ENCODE data around the gene MYMK.

Gene MYMK

DNA sequence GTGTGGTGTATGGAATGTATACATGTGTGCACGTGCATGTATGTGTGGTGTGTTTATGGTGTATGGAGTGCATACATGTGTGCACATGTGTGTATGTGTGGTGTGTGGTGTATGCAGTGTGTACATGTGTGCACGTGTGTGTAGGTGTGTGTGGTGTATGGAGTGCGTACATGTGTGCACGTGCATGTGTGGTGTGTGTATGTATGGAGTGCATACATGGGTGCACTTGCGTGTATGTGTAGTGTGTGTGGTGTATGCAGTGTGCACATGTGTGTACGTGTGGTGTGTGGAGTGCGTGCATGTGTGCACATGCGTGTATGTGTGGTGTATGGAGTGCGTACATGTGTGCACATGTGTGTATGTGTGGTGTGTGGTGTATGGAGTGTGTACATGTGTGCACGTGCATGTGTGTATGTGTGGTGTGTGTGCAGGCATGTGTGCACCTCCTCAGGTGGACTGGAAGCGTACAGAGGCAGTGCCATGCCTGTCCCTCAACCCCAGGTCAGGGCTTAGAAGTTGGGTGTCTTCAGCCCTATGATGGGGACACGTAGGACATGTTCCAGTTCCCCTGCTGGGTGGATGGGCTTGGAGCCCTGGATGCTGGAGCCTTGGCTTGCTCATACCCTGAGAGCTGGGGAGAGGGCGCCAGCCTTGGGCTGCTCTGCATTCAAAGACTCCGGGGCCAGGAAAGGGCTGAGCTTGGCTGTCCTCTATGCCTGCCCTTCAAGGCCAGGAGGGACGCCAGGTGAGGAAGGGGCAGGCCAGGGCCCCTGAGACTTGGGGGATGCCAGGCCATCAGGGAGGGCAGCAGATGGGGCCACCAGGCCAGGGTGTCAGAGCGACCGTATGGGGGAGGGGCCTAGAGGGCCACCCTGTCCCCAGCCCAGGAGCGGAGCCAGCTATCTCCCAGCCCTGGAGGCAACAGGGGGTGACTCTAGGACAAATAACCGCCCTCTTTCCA, 12.2 kb downstream of the MYMK start:
- TF ChIP-seq, protein P1, sequence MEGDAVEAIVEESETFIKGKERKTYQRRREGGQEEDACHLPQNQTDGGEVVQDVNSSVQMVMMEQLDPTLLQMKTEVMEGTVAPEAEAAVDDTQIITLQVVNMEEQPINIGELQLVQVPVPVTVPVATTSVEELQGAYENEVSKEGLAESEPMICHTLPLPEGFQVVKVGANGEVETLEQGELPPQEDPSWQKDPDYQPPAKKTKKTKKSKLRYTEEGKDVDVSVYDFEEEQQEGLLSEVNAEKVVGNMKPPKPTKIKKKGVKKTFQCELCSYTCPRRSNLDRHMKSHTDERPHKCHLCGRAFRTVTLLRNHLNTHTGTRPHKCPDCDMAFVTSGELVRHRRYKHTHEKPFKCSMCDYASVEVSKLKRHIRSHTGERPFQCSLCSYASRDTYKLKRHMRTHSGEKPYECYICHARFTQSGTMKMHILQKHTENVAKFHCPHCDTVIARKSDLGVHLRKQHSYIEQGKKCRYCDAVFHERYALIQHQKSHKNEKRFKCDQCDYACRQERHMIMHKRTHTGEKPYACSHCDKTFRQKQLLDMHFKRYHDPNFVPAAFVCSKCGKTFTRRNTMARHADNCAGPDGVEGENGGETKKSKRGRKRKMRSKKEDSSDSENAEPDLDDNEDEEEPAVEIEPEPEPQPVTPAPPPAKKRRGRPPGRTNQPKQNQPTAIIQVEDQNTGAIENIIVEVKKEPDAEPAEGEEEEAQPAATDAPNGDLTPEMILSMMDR (IDR thresholded peaks at IDR 0.05; ENCODE audit: extremely low read depth, insufficient read depth, missing control alignments) = no peak
- in situ Hi-C loops (cut with MboI; ENCODE audit: low pct_unique_long_range_greater_than_20kb, low sequenced_read_pairs, unreplicated experiment) = no loop called here
- no peak for DNase-seq (ENCODE audit: low spot score)

- in situ Hi-C loops (cut with MboI; ENCODE audit: low pct_unique_long_range_greater_than_20kb, low sequenced_read_pairs, unreplicated experiment) = no loop called here
- DNase-seq (ENCODE audit: low spot score) = no peak
- TF ChIP-seq, protein P1 (IDR thresholded peaks at IDR 0.05; ENCODE audit: extremely low read depth, insufficient read depth, missing control alignments) = no peak
Measured at GRCh38 chr9:133511607-133512006, 13.2 kb downstream of the MYMK start.

DNA sequence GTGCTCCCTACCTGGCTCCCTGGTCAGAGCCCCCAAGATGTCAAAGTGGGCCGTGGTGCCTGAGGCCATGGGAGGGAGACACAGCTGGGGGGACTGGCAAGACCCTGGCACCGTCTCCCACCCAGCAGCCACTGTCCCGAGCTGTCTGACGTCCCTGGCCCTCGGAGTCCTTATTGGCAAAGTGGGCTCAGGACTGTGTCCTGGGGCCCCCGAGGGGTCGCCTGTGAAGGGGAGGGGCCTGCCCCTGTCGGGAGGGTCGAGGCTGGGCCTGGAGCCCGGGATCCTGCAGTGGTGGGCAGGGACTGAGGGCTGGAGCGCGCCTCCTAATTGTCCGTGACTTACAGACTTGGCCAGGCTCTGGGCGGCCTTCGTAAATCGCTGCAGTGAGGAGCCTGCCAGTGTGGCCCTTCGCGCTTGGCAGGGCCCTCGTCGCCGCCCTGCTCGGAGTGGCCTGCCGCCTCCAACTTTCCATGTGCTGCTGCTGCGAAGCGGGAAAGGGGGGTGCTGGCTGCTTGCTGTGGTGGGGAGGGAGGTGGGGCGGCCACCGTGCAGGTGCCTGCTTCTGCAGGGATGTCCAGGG, 13.7 kb downstream of the MYMK start:
- in situ Hi-C loops (cut with MboI; ENCODE audit: low pct_unique_long_range_greater_than_20kb, low sequenced_read_pairs, unreplicated experiment) = no loop called here
- TF ChIP-seq, protein P1 (IDR thresholded peaks at IDR 0.05; ENCODE audit: extremely low read depth, insufficient read depth, missing control alignments) = no peak
- DNase-seq (ENCODE audit: low spot score) = no peak

DNA sequence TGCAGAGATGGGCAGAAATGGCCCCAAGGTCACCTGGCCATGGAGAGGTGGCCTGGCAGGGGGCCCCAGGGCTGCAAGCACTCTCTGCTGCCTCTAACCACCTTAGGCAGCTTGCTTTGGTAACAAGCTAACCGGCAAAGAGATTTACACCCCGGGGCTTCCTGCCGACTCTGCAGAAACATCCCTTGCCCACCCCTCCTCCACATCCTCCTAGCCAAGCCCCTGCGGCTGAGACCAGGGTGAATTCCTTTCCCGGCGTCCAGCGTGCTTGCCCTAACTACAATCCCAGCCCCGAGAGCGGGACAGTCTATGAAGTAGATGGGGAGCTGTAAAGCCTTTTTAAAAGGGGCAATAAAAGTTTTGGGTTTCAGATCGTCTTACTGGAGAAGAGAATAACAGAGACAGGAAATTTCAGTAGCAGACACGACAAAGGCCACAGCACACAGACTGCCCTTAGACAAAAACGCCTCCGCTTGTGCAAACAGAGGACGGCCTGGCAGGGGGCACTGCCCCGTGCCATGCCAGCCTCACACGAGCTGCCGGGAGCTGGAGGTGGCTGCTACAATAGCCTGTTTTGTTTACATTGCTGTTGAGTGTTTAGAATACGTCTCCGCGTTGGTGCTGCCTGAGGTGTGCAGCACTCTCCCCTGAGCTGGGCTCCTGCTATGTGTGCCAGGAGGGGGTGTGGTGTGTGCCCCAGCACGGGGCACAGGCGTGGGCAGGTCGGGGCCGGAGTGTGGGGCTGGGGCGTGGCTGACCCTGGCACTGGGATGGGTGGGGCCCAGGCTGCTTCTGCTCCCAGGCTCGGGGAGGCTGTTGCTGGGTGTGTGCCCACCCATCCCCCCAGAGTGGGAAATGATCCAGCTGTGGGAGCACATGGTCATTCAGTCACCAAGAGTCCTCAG, 15.3 kb downstream of the MYMK start:
- in situ Hi-C loops (cut with MboI; ENCODE audit: low pct_unique_long_range_greater_than_20kb, low sequenced_read_pairs, unreplicated experiment) = no loop called here
- TF ChIP-seq, protein P1 (IDR thresholded peaks at IDR 0.05; ENCODE audit: extremely low read depth, insufficient read depth, missing control alignments) = no peak
- DNase-seq (ENCODE audit: low spot score) = no peak

DNA sequence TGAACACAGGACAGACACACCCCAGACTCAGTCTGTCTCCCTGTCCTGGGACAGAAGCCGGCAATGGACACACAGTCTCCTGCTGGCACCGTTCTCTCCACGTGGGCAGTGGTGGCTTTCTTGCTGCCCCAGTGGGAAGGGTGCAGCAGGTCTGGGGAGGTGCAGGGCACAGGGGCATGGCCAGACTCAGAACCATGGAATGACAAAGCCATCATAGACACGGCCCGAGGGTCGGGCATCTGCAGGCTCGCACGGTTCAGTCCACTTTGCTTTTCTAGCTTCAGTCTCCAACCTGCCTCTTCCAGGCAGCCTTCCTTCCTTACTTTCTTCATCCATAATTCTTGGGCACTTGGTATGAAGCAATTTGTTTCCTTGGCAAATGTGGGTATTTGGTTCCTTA, 16.7 kb downstream of the MYMK start:
- TF ChIP-seq, protein P1 (IDR thresholded peaks at IDR 0.05; ENCODE audit: extremely low read depth, insufficient read depth, missing control alignments) = no peak
- in situ Hi-C loops (cut with MboI; ENCODE audit: low pct_unique_long_range_greater_than_20kb, low sequenced_read_pairs, unreplicated experiment) = no loop called here
- DNase-seq (ENCODE audit: low spot score) = no peak
